GM12874 (cell line): ENCODE results near the gene PTPRZ1.

Source experiments
- CTCF ChIP-seq: IDR thresholded peaks from 2 replicates; pipeline ENCODE4 v1.5.1; 2011; ENCODE audit warnings: low read depth, mild to moderate bottlenecking, control low read depth, low read length, moderate library complexity; ENCODE audit not compliant: insufficient read depth

The PTPRZ1 gene

DNA sequence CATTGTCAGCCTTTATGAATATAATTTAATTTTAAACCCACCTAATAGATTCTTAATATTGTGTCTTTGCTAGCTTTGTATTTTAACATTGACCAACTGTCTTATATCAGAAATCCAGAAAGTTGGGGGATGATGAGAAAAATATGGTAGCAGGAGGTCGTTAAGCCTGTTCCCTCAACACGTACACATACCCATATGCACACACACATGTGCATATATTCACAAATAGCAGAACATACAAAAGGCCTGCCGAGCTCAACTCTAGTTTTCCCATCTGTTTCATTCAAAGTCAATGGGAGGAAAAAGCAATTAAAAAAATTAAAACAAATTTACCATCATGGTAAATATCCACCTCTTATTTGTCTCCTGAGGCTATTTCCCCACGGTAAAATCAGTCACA lies 25.9 kb upstream of the PTPRZ1 start:
- no peak for TF ChIP-seq CTCF

- TF ChIP-seq CTCF, result no peak
Observed at GRCh38 chr7:121853307-121853706, 19.7 kb upstream of the PTPRZ1 start.

- no peak for TF ChIP-seq CTCF
Observed at GRCh38 chr7:121860953-121861352, 12.0 kb upstream of the PTPRZ1 start.

- no peak for TF ChIP-seq CTCF
Observed at GRCh38 chr7:121862591-121862990, 10.4 kb upstream of the PTPRZ1 start.

- TF ChIP-seq CTCF, result no peak
Observed at GRCh38 chr7:121871188-121871587, 1.8 kb upstream of the PTPRZ1 start.

- no peak for TF ChIP-seq CTCF
Observed at GRCh38 chr7:121873289-121874194, 581 bp downstream of the PTPRZ1 start.

DNA sequence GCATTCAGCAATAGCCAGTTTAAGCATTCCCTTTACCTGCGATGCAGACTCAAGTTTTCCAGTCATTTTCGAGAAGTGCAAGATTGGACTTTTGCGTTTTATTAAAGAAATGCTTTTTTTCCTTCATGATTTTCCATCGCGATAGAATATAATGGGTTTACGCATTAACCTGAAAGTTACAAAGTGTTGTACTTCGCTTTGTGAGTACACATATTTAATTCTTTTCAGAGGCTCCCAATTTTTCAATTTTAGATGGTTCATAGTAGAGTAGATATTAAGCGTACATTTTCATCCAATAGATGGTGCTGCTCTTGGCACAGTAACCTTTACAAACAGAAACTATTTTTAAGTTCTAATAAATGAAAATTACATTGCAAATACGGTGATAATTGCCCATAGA lies 1.3 kb downstream of the PTPRZ1 start:
- TF ChIP-seq CTCF, result no peak
